Endothelial cell of umbilical vein (primary cell): ENCODE measurements around the gene KPNA5. TPM values are rescaled to one million over a fixed set of nuclear protein-coding genes. Genes with fewer than 3 reads are reported as not detected.
A peak's percentile ranks its signal among the peaks of the same experiment; 100 is the strongest.
"Not testable (repeated sequence)": the region's sequence is repeated elsewhere in the genome, so short reads cannot be mapped to it uniquely, and the experiment has no call there.

Source experiments
- BruUV-seq: library from RNA; stranded (reverse); fragments of 400-500 nt; replicated peaks from 2 replicates; lab custom pipeline; 2021; lab: Mats Ljungman, UMichigan
- CTCF ChIA-PET: fragments of 300-600, 350-600 bp; sonication (Branson Sonifier 250); formaldehyde crosslinking; loops from one replicate; lab custom pipeline; 2021; ENCODE audit warnings: antibody characterized with exemption, inconsistent platforms; lab: Charles Lee
- POLR2A ChIA-PET: fragments of 300-600, 350-600 bp; sonication (Branson Sonifier 250); formaldehyde crosslinking; loops from one replicate; lab custom pipeline; 2021; ENCODE audit warnings: antibody characterized with exemption, inconsistent platforms; lab: Charles Lee
- DNase-seq: peaks from one replicate; pipeline ENCODE4 v3.0.0-alpha.2; 2011; ENCODE audit warnings: low read depth, low spot score
- FAIRE-seq: peaks from 2 replicates; lab custom pipeline; 2011; peaks lifted over from hg19 to GRCh38; lab: Jason Lieb, UNC
- H2AFZ ChIP-seq: 2 replicates; pipeline ENCODE4 v1.6.0; 2012; ENCODE audit warnings: low read depth, low read length, control low read depth, inconsistent platforms
- H3K27ac ChIP-seq: 2 replicates; pipeline ENCODE4 v1.5.1; 2011; ENCODE audit warnings: low read depth, mild to moderate bottlenecking, control low read depth, low read length, moderate library complexity; ENCODE audit not compliant: insufficient read depth
- H3K27me3 ChIP-seq, 2 experiments: 2 replicates each; pipeline versions ENCODE4 v1.6.0 to v1.6.1; 2011; ENCODE audit warnings: low read length in 2 of 2, mixed read lengths in 1 of 2; ENCODE audit not compliant: control insufficient read depth in 2 of 2, insufficient read depth in 2 of 2
- H3K36me3 ChIP-seq, 2 experiments: 2 replicates in 1 of 2; 3 replicates in 1 of 2; pipeline ENCODE4 v1.5.1; 2011; ENCODE audit warnings: low read length in 2 of 2, mild to moderate bottlenecking in 1 of 2, moderate library complexity in 1 of 2; ENCODE audit not compliant: control insufficient read depth in 2 of 2, insufficient read depth in 2 of 2; ENCODE audit errors: extremely low read depth in 1 of 2
- H3K4me1 ChIP-seq: 3 replicates; pipeline ENCODE4 v1.5.1; 2011; ENCODE audit warnings: mild to moderate bottlenecking, low read length; ENCODE audit not compliant: control insufficient read depth, insufficient read depth; ENCODE audit errors: extremely low read depth
- H3K4me2 ChIP-seq: 2 replicates; pipeline ENCODE4 v1.6.1; 2011; ENCODE audit warnings: low read length, control low read depth, mixed read lengths; ENCODE audit not compliant: insufficient read depth
- H3K4me3 ChIP-seq, 3 experiments: fragments of 200-600 bp in 1 of 3; sonication (generic), shearing (Covaris generic) in 1 of 3; replicated peaks in 1 of 3; 2 replicates each; pipeline ENCODE4 v1.5.1; 2011 to 2016; ENCODE audit warnings: control low read depth in 3 of 3, low read length in 3 of 3, mild to moderate bottlenecking in 2 of 3, inconsistent platforms in 1 of 3, low read depth in 1 of 3, moderate library complexity in 1 of 3; ENCODE audit not compliant: insufficient read depth in 1 of 3
- H3K79me2 ChIP-seq: 2 replicates; pipeline ENCODE4 v1.6.0; 2012; ENCODE audit warnings: low read length, inconsistent platforms; ENCODE audit not compliant: control insufficient read depth, insufficient read depth
- H3K9ac ChIP-seq: replicated peaks from 2 replicates; pipeline ENCODE3; 2011; ENCODE audit warnings: low read length, control low read depth; ENCODE audit not compliant: insufficient read depth; ENCODE audit errors: extremely low read depth
- H3K9me1 ChIP-seq: replicated peaks from 3 replicates; pipeline ENCODE4 v1.6.0; 2011; ENCODE audit warnings: mild to moderate bottlenecking, low read length; ENCODE audit not compliant: control insufficient read depth, insufficient read depth; ENCODE audit errors: extremely low read depth
- H3K9me3 ChIP-seq: replicated peaks from 2 replicates; pipeline ENCODE4 v1.5.1; 2012; ENCODE audit warnings: low read length, inconsistent platforms; ENCODE audit not compliant: control insufficient read depth, insufficient read depth
- H4K20me1 ChIP-seq: replicated peaks from 2 replicates; pipeline ENCODE3; 2011; ENCODE audit warnings: mild to moderate bottlenecking, low read length; ENCODE audit not compliant: control insufficient read depth, insufficient read depth; ENCODE audit errors: extremely low read depth
- EZH2 ChIP-seq: IDR thresholded peaks from 2 replicates; pipeline ENCODE4 v1.6.1; 2012; ENCODE audit warnings: borderline replicate concordance, low read depth, mild to moderate bottlenecking, moderate library complexity, low read length, inconsistent platforms; ENCODE audit not compliant: severe bottlenecking
- FOS ChIP-seq: IDR thresholded peaks from 2 replicates; pipeline ENCODE4 v1.6.1; 2011; ENCODE audit warnings: mild to moderate bottlenecking, low read length, moderate library complexity, borderline replicate concordance; ENCODE audit not compliant: insufficient read depth
- JUN ChIP-seq: IDR thresholded peaks from 2 replicates; pipeline ENCODE4 v1.6.1; 2011; ENCODE audit warnings: borderline replicate concordance, low read depth; ENCODE audit not compliant: insufficient read length, insufficient read depth
- MYC ChIP-seq: IDR thresholded peaks from one replicate; pipeline ENCODE4 v1.6.1; 2011; ENCODE audit warnings: mild to moderate bottlenecking, low read depth, low read length
- POLR2AphosphoS5 ChIP-seq: IDR thresholded peaks from 2 replicates; pipeline ENCODE4 v1.6.1; 2012; ENCODE audit warnings: low read depth, mild to moderate bottlenecking, control low read depth, low read length, moderate library complexity; ENCODE audit not compliant: insufficient read depth
- dilution Hi-C: fragments of 300-500 bp; cut with MboI; formaldehyde crosslinking; loops from one replicate; pipeline ENCODE4 v1.15.0; 2019; ENCODE audit warnings: low sequenced_read_pairs; ENCODE audit not compliant: extremely low pct_ligation_motif_present
- intact Hi-C: fragments of 100-400 bp; cut with micrococcal nuclease; formaldehyde crosslinking; loops from one replicate; pipeline ENCODE4 v1.10.0; 2022
- polyA plus RNA-seq, 4 experiments: library from polyadenylated mRNA; depleted of rRNA in 3 of 4; stranded (reverse) in 3 of 4; unstranded in 1 of 4; fragments of >200 nt; gene quantifications; 2 replicates each; pipeline versions ENCODE4 v1.2.1 to v1.2.3, GENCODE V29; 2011 to 2012; ENCODE audit warnings: missing spikeins in 1 of 4
- total RNA-seq: library from RNA; stranded (reverse); gene quantifications from 2 replicates; pipeline ENCODE4 v1.2.3, GENCODE V29; 2021

The KPNA5 gene
- total and polyA plus RNA-seq, 2 donors (not counting 3 experiments of a cell fraction or from before 2014, with no cell fraction given): 1.6 to 8.9 TPM

DNA sequence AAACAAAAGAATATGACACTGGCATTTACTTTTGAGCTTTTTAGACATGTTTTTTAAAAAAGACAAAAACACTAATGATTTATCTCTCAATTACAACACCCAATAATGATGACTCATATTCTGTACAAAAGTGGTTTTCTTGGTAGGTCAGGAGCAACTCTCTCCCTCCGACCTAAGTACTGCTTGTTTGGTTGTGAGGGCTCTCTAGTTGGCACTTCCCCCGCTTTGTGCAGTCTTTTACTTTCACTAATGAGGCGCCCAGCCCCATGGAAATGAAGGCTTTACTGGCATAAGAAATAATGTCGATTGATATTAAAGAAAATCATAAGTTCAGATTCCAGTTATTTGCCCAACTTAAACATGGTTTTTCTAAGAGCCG is 1.3 kb downstream of the KPNA5 start:
- intact Hi-C loops (no loop called here), dilution Hi-C loops (no loop called here)
- TF ChIP-seq EZH2 (no peak), MYC (no peak), FOS (no peak), POLR2AphosphoS5 (no peak), JUN (peak; percentile 31)
- CTCF ChIA-PET: interaction anchor here (1.4 kb wide), 1 partner anchor 10 kb away, joined by 3 read pairs; no protein-coding TSS in a partner anchor
- H3K36me3 ChIP-seq: no peaks in the 10 kb centered on the region
- no peak for FAIRE-seq
- H3K27ac ChIP-seq: no peak overlapping the region
- no TSS peak for BruUV-seq
- H3K9me1 ChIP-seq: no peaks in the 10 kb centered on the region
- H2AFZ ChIP-seq: no peak overlapping the region
- peaks cover 31% of the 10 kb centered on the region for H3K79me2 ChIP-seq
- peak; percentile 39 for DNase-seq
- no peak overlapping the region for H3K9ac ChIP-seq
- peak overlapping the region; percentile 96 for H3K4me2 ChIP-seq
- peak overlapping the region; percentile 7 to 85 (median 80) for H3K4me3 ChIP-seq
- H3K4me1 ChIP-seq: peaks cover 12% of the 10 kb centered on the region
- POLR2A ChIA-PET: no interaction called here
- H3K9me3 ChIP-seq: no peaks in the 10 kb centered on the region
- H3K27me3 ChIP-seq: no peaks in the 10 kb centered on the region
- no peaks in the 10 kb centered on the region for H4K20me1 ChIP-seq

DNA sequence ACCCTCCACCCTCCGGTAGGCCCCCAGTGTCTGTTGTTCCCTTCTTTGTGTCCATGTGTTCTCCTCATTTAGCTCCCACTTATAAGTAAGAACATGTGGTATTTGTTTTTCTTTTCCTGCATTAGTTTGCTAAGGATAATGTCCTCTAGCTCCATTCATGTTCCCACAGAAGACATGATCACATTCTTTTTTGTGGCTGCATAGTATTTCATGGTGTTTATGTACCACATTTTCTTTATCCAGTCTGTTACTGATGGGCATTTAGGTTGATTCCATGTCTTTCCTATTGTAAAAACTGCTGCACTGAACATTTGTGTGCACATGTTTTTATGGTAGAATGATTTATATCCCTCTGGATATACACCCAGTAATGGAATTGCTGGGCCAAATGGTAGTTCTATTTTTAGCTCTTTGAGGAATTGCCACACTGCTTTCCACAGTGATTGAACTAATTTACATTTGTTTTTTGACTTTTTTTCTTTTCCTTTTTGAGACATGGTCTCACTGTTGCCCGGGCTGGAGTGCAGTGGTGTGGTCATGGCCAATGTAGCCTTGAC is 4.5 kb downstream of the KPNA5 start:
- H3K9me1 ChIP-seq: no peaks in the 10 kb centered on the region
- no peak overlapping the region for H3K4me2 ChIP-seq
- H3K79me2 ChIP-seq: peaks cover 38% of the 10 kb centered on the region
- BruUV-seq: no TSS peak
- no peak overlapping the region for H3K4me3 ChIP-seq
- H3K36me3 ChIP-seq: no peaks in the 10 kb centered on the region
- H3K9me3 ChIP-seq: no peaks in the 10 kb centered on the region
- CTCF ChIA-PET: no interaction called here
- intact Hi-C loops (no loop called here), dilution Hi-C loops (no loop called here)
- no peak overlapping the region for H2AFZ ChIP-seq
- H4K20me1 ChIP-seq: peaks cover 5% of the 10 kb centered on the region
- H3K4me1 ChIP-seq: peaks cover 12% of the 10 kb centered on the region
- no peak for DNase-seq
- H3K9ac ChIP-seq: no peak overlapping the region
- TF ChIP-seq POLR2AphosphoS5 (no peak), MYC (no peak)
- no peak overlapping the region for H3K27ac ChIP-seq
- POLR2A ChIA-PET: no interaction called here
- FAIRE-seq: no peak
- H3K27me3 ChIP-seq: no peaks in the 10 kb centered on the region

DNA sequence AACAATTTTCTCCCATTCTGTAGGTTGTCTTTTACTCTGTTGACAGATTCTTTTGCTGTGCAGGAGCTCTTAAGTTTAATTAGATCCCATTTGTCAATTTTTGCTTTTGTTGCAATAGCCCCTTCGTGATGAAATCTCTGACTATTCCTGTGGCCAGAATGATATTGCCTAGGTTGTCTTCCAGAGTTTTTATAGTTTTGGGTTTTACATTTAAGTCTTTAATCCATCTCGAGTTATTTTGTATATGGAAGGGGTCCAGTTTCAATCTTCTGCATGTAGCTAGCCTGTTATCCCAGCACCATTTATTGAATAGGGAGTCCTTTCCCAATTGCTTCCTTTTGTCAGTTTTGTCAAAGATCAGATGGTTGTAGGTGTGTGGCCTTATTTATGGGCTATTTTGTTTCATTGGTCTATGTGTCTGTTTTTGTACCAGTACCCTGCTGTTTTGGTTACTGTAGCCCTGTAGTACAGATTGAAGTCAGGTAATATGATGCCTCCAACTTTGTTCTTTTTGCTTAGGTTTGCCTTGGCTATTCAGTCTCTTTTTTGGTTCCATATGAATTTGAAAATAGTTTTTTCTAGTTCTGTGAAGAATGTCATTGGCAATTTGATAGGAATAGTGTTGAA is 5.6 kb downstream of the KPNA5 start:
- H4K20me1 ChIP-seq, H3K4me3 ChIP-seq, H3K9me3 ChIP-seq, H3K9me1 ChIP-seq, H3K9ac ChIP-seq, DNase-seq, H3K36me3 ChIP-seq, H3K4me2 ChIP-seq, H2AFZ ChIP-seq, dilution Hi-C loops, H3K27ac ChIP-seq, FAIRE-seq, CTCF ChIA-PET, H3K27me3 ChIP-seq, intact Hi-C loops, POLR2A ChIA-PET, BruUV-seq: not testable (repeated sequence)
- Histone ChIP-seq H3K79me2 (peaks cover 37% of the 10 kb centered on the region), H3K4me1 (peaks cover 12% of the 10 kb centered on the region)
